ENCODE data around the gene MITF. TPM values are rescaled to one million over a fixed set of nuclear protein-coding genes. Genes with fewer than 3 reads are reported as not detected.

Gene MITF
- total RNA-seq, 1 donor from 2014 or later: not detected

DNA sequence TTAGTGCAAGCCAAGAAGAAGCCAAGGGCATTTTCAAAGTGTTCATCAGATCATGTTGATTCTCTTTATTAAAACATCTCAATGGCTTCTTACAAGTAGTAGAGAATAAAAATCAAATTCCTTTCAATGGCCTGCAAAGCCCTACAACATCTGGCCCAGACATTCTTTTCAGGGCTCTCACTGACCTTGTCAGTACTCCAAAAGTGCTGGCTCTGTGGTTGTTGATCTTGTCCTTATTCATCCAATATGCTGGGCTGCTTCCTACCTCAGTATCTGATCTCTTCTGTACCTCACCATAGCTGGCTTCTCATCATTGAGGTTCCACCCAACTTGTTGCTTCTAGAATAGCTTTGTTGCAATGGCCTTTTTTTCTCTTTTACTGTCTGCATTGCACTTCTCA, 186.2 kb downstream of the MITF start:
- Mint-ChIP-seq H3K27me3 (peaks cover 3% of the 10 kb centered on the region), H3K27ac (no peak overlapping the region), H3K4me3 (no peak overlapping the region), H3K9me3 (no peaks in the 10 kb centered on the region), H3K4me1 (no peaks in the 10 kb centered on the region), H3K36me3 (ENCODE audit: low read depth) (no peaks in the 10 kb centered on the region)
- DNase-seq: no peak
- no peak for ATAC-seq (ENCODE audit: low read depth)
- POLR2A ChIA-PET: no interaction called here
- CTCF ChIA-PET: interaction anchor here (1.2 kb wide), 1 partner anchor 18 kb away, joined by 3 read pairs; no protein-coding TSS in a partner anchor
- intact Hi-C loops (cut with micrococcal nuclease): no loop called here
- TF ChIP-seq, protein P1, sequence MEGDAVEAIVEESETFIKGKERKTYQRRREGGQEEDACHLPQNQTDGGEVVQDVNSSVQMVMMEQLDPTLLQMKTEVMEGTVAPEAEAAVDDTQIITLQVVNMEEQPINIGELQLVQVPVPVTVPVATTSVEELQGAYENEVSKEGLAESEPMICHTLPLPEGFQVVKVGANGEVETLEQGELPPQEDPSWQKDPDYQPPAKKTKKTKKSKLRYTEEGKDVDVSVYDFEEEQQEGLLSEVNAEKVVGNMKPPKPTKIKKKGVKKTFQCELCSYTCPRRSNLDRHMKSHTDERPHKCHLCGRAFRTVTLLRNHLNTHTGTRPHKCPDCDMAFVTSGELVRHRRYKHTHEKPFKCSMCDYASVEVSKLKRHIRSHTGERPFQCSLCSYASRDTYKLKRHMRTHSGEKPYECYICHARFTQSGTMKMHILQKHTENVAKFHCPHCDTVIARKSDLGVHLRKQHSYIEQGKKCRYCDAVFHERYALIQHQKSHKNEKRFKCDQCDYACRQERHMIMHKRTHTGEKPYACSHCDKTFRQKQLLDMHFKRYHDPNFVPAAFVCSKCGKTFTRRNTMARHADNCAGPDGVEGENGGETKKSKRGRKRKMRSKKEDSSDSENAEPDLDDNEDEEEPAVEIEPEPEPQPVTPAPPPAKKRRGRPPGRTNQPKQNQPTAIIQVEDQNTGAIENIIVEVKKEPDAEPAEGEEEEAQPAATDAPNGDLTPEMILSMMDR (IDR thresholded peaks at IDR 0.05): no peak

DNA sequence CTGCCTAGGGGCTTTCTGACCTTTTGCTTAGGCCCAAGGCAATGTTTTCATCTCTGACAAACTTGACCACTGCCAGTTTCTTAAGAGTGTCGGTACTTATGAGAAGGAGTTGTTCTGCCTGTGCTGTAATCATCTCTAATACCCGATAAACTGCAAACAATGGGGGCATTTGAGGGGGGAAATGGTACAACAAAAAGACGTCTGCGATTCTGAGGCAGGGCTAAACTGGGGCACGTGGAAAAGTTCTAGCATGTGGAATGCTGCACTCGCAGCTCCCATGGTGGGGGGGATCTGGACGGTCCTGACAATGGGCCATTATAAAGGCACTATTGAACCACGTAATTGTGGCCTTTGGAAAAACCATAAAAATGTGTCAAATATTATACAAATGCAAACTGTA, 187.1 kb downstream of the MITF start:
- ChIA-PET CTCF (no interaction called here), POLR2A (no interaction called here)
- no peak for DNase-seq
- Mint-ChIP-seq H3K4me1 (no peaks in the 10 kb centered on the region), H3K4me3 (no peak overlapping the region), H3K27me3 (peaks cover 3% of the 10 kb centered on the region), H3K27ac (no peak overlapping the region), H3K36me3 (ENCODE audit: low read depth) (no peaks in the 10 kb centered on the region), H3K9me3 (no peaks in the 10 kb centered on the region)
- TF ChIP-seq, protein P1 (IDR thresholded peaks at IDR 0.05): no peak
- ATAC-seq (ENCODE audit: low read depth): no peak
- intact Hi-C loops (cut with micrococcal nuclease): no loop called here

DNA sequence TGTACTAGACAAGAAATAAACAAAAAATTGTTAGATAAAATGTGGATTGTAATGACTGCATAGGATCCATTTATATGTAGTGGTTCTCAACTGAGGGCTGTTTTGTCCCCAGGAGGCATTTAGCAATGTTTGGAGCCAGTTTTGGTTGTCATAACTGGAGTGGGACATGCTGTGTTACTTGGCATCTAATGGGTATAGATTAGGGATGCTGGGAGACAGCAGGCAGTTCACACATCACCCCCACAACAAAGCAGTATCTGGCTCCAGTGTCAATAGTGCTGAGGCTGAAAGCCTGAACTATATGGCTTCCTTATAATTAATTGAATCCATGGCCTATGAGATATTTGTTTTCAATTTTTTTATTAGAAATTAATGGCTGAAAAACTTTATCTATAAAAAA, 188.3 kb downstream of the MITF start:
- DNase-seq: no peak
- H3K4me1 Mint-ChIP-seq: no peaks in the 10 kb centered on the region
- no peak overlapping the region for H3K4me3 Mint-ChIP-seq
- CTCF ChIA-PET: no interaction called here
- no peaks in the 10 kb centered on the region for H3K9me3 Mint-ChIP-seq
- intact Hi-C loops (cut with micrococcal nuclease): no loop called here
- ATAC-seq (ENCODE audit: low read depth): no peak
- H3K27ac Mint-ChIP-seq: no peak overlapping the region
- H3K27me3 Mint-ChIP-seq: no peaks in the 10 kb centered on the region
- no peaks in the 10 kb centered on the region for H3K36me3 Mint-ChIP-seq (ENCODE audit: low read depth)
- POLR2A ChIA-PET: no interaction called here
- TF ChIP-seq, protein P1 (IDR thresholded peaks at IDR 0.05): no peak

DNA sequence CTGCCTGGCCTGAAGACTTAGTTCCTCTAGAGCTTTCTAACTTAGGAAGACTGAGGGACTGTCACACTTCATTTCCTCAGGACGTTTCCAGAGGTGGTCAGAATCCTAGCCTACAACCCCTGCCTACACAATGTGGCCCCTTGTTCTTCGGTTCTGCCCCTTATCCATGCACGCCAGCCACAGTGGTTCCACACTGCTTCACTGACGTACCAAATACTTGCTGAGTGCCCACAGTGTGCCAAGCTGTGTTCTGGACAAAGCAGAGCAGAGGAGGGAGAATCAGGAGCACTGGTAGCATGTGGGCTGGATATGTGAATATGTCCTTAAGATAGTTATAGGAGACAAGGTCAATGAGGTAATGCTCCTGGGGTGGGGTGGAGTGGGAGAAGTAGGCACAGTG, 189.8 kb downstream of the MITF start:
- H3K4me3 Mint-ChIP-seq: no peak overlapping the region
- H3K36me3 Mint-ChIP-seq (ENCODE audit: low read depth): no peaks in the 10 kb centered on the region
- DNase-seq (no peak), ATAC-seq (ENCODE audit: low read depth) (no peak)
- H3K4me1 Mint-ChIP-seq: no peaks in the 10 kb centered on the region
- ChIA-PET CTCF (no interaction called here), POLR2A (interaction anchor here (0.5 kb wide), 1 partner anchor 26 kb away, joined by 5 read pairs; no protein-coding TSS in a partner anchor)
- TF ChIP-seq, protein P1 (IDR thresholded peaks at IDR 0.05): no peak
- H3K27ac Mint-ChIP-seq: no peak overlapping the region
- intact Hi-C loops (cut with micrococcal nuclease): no loop called here
- H3K27me3 Mint-ChIP-seq: no peaks in the 10 kb centered on the region
- H3K9me3 Mint-ChIP-seq: no peaks in the 10 kb centered on the region

DNA sequence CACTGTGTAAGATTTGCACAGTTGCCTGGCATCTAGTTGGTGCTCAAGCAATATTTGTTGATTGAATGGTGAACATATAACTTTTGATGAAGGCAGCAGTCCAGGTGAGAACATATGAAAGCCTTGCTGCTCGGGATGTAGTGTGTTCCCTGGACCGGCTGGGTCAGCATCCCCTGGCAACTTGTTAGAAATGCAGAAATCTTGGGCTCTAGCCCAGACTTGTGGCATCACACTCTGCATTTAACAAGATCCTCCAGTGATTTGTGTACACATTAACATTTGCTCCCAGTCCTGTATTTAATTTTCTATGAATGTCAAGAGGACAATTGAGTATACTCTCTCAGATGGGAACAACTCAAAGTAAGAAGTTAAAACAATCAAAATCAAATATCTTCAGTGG, 191.3 kb downstream of the MITF start:
- TF ChIP-seq, protein P1 (IDR thresholded peaks at IDR 0.05): no peak
- ChIA-PET CTCF (no interaction called here), POLR2A (no interaction called here)
- no peaks in the 10 kb centered on the region for H3K4me1 Mint-ChIP-seq
- no peak overlapping the region for H3K4me3 Mint-ChIP-seq
- intact Hi-C loops (cut with micrococcal nuclease): no loop called here
- H3K27me3 Mint-ChIP-seq: no peaks in the 10 kb centered on the region
- ATAC-seq (ENCODE audit: low read depth) (no peak), DNase-seq (no peak)
- no peak overlapping the region for H3K27ac Mint-ChIP-seq
- H3K36me3 Mint-ChIP-seq (ENCODE audit: low read depth): no peaks in the 10 kb centered on the region
- H3K9me3 Mint-ChIP-seq: no peaks in the 10 kb centered on the region
